Measurements from ENCODE around the gene PRKN.

The PRKN gene

DNA sequence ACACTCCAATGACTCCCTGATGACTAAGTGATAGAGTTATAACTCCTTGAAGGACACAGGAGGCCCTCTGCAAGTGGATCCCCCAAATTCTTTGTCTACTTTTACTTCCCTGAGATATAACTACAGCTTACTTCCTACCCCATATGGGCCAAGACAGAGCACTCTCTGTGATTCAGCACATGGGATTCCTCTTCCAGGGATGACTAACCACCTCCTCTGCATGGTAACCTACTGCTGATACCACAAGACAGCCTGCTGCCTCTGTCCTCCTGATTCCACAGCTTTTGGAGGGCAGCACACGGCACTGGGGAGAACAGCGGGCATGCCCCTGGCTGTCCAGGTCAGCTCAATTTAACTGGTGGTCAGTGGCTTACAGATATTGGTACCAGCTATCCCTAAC lies 778.0 kb downstream of the PRKN start:
- WGBS, 2 experiments: 91 to 97% methylated on average over 2 of the region's 2 CpGs
- Histone ChIP-seq H3K4me3 (ENCODE audit: insufficient read depth, low read depth, low read length) (no peak overlapping the region), H3K27ac (ENCODE audit: insufficient read depth, low read depth, low read length, poor library complexity, severe bottlenecking) (no peak overlapping the region), H3K27me3 (ENCODE audit: control insufficient read depth, insufficient read depth, low read length, poor library complexity, severe bottlenecking) (no peaks in the 10 kb centered on the region), H3K4me1 (ENCODE audit: control insufficient read depth, insufficient read depth, low read length) (no peaks in the 10 kb centered on the region), H3K36me3 (ENCODE audit: control insufficient read depth, insufficient read depth, low read length) (no peaks in the 10 kb centered on the region), H3K9me3 (ENCODE audit: control insufficient read depth, low read length) (no peaks in the 10 kb centered on the region)

- H3K27ac ChIP-seq (ENCODE audit: insufficient read depth, low read depth, low read length, poor library complexity, severe bottlenecking): no peak overlapping the region
- peaks cover 3% of the 10 kb centered on the region for H3K4me1 ChIP-seq (ENCODE audit: control insufficient read depth, insufficient read depth, low read length)
- no peaks in the 10 kb centered on the region for H3K36me3 ChIP-seq (ENCODE audit: control insufficient read depth, insufficient read depth, low read length)
- no peaks in the 10 kb centered on the region for H3K9me3 ChIP-seq (ENCODE audit: control insufficient read depth, low read length)
- WGBS, 2 experiments: 91 to 98% methylated on average over 2 of the region's 2 CpGs
- H3K27me3 ChIP-seq (ENCODE audit: control insufficient read depth, insufficient read depth, low read length, poor library complexity, severe bottlenecking): no peaks in the 10 kb centered on the region
- no peak overlapping the region for H3K4me3 ChIP-seq (ENCODE audit: insufficient read depth, low read depth, low read length)
Observed at GRCh38 chr6:161948462-161948861, 779.1 kb downstream of the PRKN start.

DNA sequence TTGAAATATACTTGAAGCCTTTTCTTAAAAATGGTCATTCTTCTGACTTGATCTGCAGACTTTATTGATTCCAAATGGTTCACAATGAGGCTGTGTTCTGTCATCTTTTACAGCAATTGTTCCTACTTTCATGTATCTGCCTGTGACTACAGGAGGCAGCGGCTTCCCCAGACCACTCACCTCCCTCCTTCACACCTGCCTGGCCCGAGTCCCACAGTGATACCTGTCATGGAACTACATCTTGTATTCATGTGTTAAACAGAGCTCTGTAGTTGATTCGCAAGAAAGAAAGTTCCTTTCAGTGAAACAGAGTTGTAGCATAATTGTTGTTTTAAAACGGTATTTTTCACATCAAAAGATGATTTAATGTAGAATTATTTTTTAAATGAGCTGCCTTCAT lies 780.2 kb downstream of the PRKN start:
- no peaks in the 10 kb centered on the region for H3K27me3 ChIP-seq (ENCODE audit: control insufficient read depth, insufficient read depth, low read length, poor library complexity, severe bottlenecking)
- no peak overlapping the region for H3K4me3 ChIP-seq (ENCODE audit: insufficient read depth, low read depth, low read length)
- 60 to 69% methylated on average over 3 to 4 of the region's 4 CpGs for WGBS, 2 experiments
- no peaks in the 10 kb centered on the region for H3K9me3 ChIP-seq (ENCODE audit: control insufficient read depth, low read length)
- H3K27ac ChIP-seq (ENCODE audit: insufficient read depth, low read depth, low read length, poor library complexity, severe bottlenecking): no peak overlapping the region
- peaks cover 3% of the 10 kb centered on the region for H3K4me1 ChIP-seq (ENCODE audit: control insufficient read depth, insufficient read depth, low read length)
- no peaks in the 10 kb centered on the region for H3K36me3 ChIP-seq (ENCODE audit: control insufficient read depth, insufficient read depth, low read length)

DNA sequence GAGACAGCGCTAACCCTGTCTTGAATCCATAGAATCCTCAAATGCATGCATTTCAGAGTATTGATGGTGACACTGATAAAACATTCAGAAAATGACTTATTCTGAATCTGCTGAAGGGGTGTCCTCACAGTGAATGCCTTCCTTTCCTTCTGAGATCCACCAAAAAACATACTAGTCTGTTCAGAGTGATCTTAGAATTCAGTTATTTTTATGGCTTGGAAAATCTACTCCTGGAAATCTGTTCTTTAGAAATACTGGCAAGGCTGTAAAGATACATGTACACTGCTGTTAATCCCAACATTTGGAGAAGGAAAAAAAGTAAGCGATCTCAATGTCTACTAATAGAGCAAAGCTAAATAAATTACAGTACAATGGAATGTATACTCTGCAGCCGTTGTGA lies 781.1 kb downstream of the PRKN start:
- Histone ChIP-seq H3K36me3 (ENCODE audit: control insufficient read depth, insufficient read depth, low read length) (no peaks in the 10 kb centered on the region), H3K9me3 (ENCODE audit: control insufficient read depth, low read length) (no peaks in the 10 kb centered on the region), H3K27me3 (ENCODE audit: control insufficient read depth, insufficient read depth, low read length, poor library complexity, severe bottlenecking) (no peaks in the 10 kb centered on the region), H3K4me3 (ENCODE audit: insufficient read depth, low read depth, low read length) (no peak overlapping the region), H3K4me1 (ENCODE audit: control insufficient read depth, insufficient read depth, low read length) (peaks cover 3% of the 10 kb centered on the region), H3K27ac (ENCODE audit: insufficient read depth, low read depth, low read length, poor library complexity, severe bottlenecking) (no peak overlapping the region)
- WGBS, 2 experiments: 85 to 97% methylated on average over 3 of the region's 3 CpGs

DNA sequence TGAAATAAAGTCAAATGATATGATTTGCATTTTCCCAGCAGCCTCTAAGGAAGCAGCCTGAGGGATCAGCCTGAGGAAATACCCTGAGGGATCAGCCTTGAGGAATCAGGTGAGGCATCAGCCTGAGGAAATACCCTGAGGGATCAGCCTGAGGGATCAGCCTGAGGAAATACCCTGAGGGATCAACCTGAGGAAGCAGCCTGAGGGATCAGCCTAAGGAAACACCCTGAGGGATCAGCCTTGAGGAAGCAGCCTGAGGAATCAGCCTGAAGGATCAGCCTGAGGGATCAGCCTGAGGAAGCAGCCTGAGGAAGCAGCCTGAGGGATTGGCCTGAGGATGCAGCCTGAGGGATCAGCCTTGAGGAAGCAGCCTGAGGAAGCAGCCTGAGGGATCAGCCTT lies 784.0 kb downstream of the PRKN start:
- no peaks in the 10 kb centered on the region for H3K36me3 ChIP-seq (ENCODE audit: control insufficient read depth, insufficient read depth, low read length)
- H3K27me3 ChIP-seq (ENCODE audit: control insufficient read depth, insufficient read depth, low read length, poor library complexity, severe bottlenecking): no peaks in the 10 kb centered on the region
- no peak overlapping the region for H3K4me3 ChIP-seq (ENCODE audit: insufficient read depth, low read depth, low read length)
- H3K9me3 ChIP-seq (ENCODE audit: control insufficient read depth, low read length): no peaks in the 10 kb centered on the region
- H3K27ac ChIP-seq (ENCODE audit: insufficient read depth, low read depth, low read length, poor library complexity, severe bottlenecking): no peak overlapping the region
- peaks cover 3% of the 10 kb centered on the region for H3K4me1 ChIP-seq (ENCODE audit: control insufficient read depth, insufficient read depth, low read length)

- Histone ChIP-seq H3K36me3 (ENCODE audit: control insufficient read depth, insufficient read depth, low read length) (no peaks in the 10 kb centered on the region), H3K27ac (ENCODE audit: insufficient read depth, low read depth, low read length, poor library complexity, severe bottlenecking) (no peak overlapping the region)
- WGBS, 2 experiments: 96 to 98% methylated on average over 3 of the region's 3 CpGs
Observed at GRCh38 chr6:161941565-161941964, 786.0 kb downstream of the PRKN start.

GRCh38 chr6:161940519-161940918 lies 787.0 kb downstream of the PRKN start:
- Histone ChIP-seq H3K27ac (ENCODE audit: insufficient read depth, low read depth, low read length, poor library complexity, severe bottlenecking) (no peak overlapping the region), H3K4me1 (ENCODE audit: control insufficient read depth, insufficient read depth, low read length) (peaks cover 3% of the 10 kb centered on the region), H3K36me3 (ENCODE audit: control insufficient read depth, insufficient read depth, low read length) (no peaks in the 10 kb centered on the region), H3K4me3 (ENCODE audit: insufficient read depth, low read depth, low read length) (no peak overlapping the region), H3K9me3 (ENCODE audit: control insufficient read depth, low read length) (no peaks in the 10 kb centered on the region), H3K27me3 (ENCODE audit: control insufficient read depth, insufficient read depth, low read length, poor library complexity, severe bottlenecking) (no peaks in the 10 kb centered on the region)
- WGBS, 2 experiments: 85 to 95% methylated on average over 2 of the region's 2 CpGs

More at GRCh38 chr6:161941565-161941964, 786.0 kb downstream of the PRKN start:
- Histone ChIP-seq H3K4me1 (ENCODE audit: control insufficient read depth, insufficient read depth, low read length) (peaks cover 3% of the 10 kb centered on the region), H3K9me3 (ENCODE audit: control insufficient read depth, low read length) (no peaks in the 10 kb centered on the region), H3K4me3 (ENCODE audit: insufficient read depth, low read depth, low read length) (no peak overlapping the region), H3K27me3 (ENCODE audit: control insufficient read depth, insufficient read depth, low read length, poor library complexity, severe bottlenecking) (no peaks in the 10 kb centered on the region)

DNA sequence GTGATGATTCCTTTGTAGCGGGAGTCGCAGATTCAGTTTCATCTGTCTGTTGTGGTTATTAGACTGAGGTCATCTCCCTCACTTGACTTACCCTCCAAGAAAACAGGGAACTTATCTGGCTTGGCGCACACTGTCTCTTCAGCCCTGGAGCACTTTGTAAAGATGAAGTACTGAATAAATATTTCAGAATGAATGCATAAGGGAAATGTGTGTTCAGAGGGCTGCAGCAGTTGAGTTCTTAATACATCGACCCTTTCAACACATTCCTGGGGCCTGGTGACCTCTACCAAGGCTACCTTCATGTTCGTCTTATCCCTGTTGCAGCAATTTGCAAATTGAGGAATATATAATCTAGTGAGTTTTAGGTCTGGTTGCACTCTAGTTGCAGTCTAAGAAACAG lies 801.2 kb downstream of the PRKN start:
- Histone ChIP-seq H3K9me3 (ENCODE audit: control insufficient read depth, low read length) (no peaks in the 10 kb centered on the region), H3K27me3 (ENCODE audit: control insufficient read depth, insufficient read depth, low read length, poor library complexity, severe bottlenecking) (no peaks in the 10 kb centered on the region), H3K4me1 (ENCODE audit: control insufficient read depth, insufficient read depth, low read length) (no peaks in the 10 kb centered on the region), H3K4me3 (ENCODE audit: insufficient read depth, low read depth, low read length) (no peak overlapping the region), H3K36me3 (ENCODE audit: control insufficient read depth, insufficient read depth, low read length) (no peaks in the 10 kb centered on the region), H3K27ac (ENCODE audit: insufficient read depth, low read depth, low read length, poor library complexity, severe bottlenecking) (no peak overlapping the region)
- WGBS, 2 experiments: 95 to 96% methylated on average over 5 of the region's 5 CpGs

- H3K9me3 ChIP-seq (ENCODE audit: control insufficient read depth, low read length): no peaks in the 10 kb centered on the region
- no peaks in the 10 kb centered on the region for H3K36me3 ChIP-seq (ENCODE audit: control insufficient read depth, insufficient read depth, low read length)
- no peaks in the 10 kb centered on the region for H3K4me1 ChIP-seq (ENCODE audit: control insufficient read depth, insufficient read depth, low read length)
- no peak overlapping the region for H3K4me3 ChIP-seq (ENCODE audit: insufficient read depth, low read depth, low read length)
- H3K27ac ChIP-seq (ENCODE audit: insufficient read depth, low read depth, low read length, poor library complexity, severe bottlenecking): no peak overlapping the region
- no peaks in the 10 kb centered on the region for H3K27me3 ChIP-seq (ENCODE audit: control insufficient read depth, insufficient read depth, low read length, poor library complexity, severe bottlenecking)
- WGBS, 2 experiments: 85% methylated on average over 4 to 5 of the region's 5 CpGs
Observed at GRCh38 chr6:161924516-161925116, 803.0 kb downstream of the PRKN start.

- Histone ChIP-seq H3K27me3 (ENCODE audit: control insufficient read depth, insufficient read depth, low read length, poor library complexity, severe bottlenecking) (no peaks in the 10 kb centered on the region), H3K36me3 (ENCODE audit: control insufficient read depth, insufficient read depth, low read length) (no peaks in the 10 kb centered on the region), H3K4me1 (ENCODE audit: control insufficient read depth, insufficient read depth, low read length) (no peaks in the 10 kb centered on the region), H3K4me3 (ENCODE audit: insufficient read depth, low read depth, low read length) (no peak overlapping the region), H3K27ac (ENCODE audit: insufficient read depth, low read depth, low read length, poor library complexity, severe bottlenecking) (no peak overlapping the region), H3K9me3 (ENCODE audit: control insufficient read depth, low read length) (no peaks in the 10 kb centered on the region)
- WGBS, 2 experiments: 21 to 37% methylated on average over 1 of the region's 1 CpG
Observed at GRCh38 chr6:161922631-161923119, 804.9 kb downstream of the PRKN start.
